BE2C (cell line): ENCODE results near the gene TRMT13.

Source experiments
- DNase-seq: peaks from one replicate; pipeline ENCODE4 v3.0.0-alpha.2; 2020
- H3K27me3 ChIP-seq: fragments of 250-450 bp; sonication (Bioruptor Pico); 2 replicates; pipeline ENCODE4 v1.5.1; 2020; ENCODE audit warnings: mild to moderate bottlenecking
- H3K36me3 ChIP-seq: fragments of 250-450 bp; sonication (Bioruptor Pico); 2 replicates; pipeline ENCODE4 v1.5.1; 2020; ENCODE audit warnings: mild to moderate bottlenecking
- H3K4me1 ChIP-seq: fragments of 250-450 bp; sonication (Bioruptor Pico); 2 replicates; pipeline ENCODE4 v1.5.1; 2020
- H3K4me3 ChIP-seq: 2 replicates; pipeline ENCODE4 v1.5.1; 2011; ENCODE audit warnings: low read depth, low read length
- H3K9me3 ChIP-seq: fragments of 250-450 bp; sonication (Bioruptor Pico); 2 replicates; pipeline ENCODE4 v1.5.1; 2020
- TF ChIP-seq, protein P1 (sequence below): IDR thresholded peaks from 2 replicates; pipeline ENCODE4 v1.5.1; 2012; ENCODE audit warnings: mild to moderate bottlenecking, low read depth, low read length

TRMT13 gene

DNA sequence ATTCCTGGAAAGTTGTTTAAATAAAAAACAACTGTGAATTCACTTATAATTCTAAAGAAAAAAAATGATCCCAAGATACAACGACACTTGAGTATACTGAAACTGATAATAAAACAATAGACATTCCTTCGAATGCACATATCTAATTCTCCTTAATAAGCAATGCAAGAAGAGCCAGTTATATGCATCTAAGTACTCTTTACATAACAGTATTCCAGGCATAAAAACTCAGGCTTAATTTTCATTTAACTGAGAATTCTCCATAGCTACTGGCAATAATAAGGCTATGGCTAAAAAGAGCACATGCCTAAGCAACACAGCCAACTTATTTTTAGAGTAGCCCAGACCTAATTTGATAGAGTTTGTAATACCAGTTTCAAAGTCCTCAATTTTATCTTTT, 31.4 kb upstream of the TRMT13 start:
- Histone ChIP-seq H3K36me3 (peaks cover 58% of the 10 kb centered on the region), H3K4me3 (no peak overlapping the region), H3K27me3 (no peaks in the 10 kb centered on the region), H3K9me3 (no peaks in the 10 kb centered on the region), H3K4me1 (no peaks in the 10 kb centered on the region)
- TF ChIP-seq, protein P1, sequence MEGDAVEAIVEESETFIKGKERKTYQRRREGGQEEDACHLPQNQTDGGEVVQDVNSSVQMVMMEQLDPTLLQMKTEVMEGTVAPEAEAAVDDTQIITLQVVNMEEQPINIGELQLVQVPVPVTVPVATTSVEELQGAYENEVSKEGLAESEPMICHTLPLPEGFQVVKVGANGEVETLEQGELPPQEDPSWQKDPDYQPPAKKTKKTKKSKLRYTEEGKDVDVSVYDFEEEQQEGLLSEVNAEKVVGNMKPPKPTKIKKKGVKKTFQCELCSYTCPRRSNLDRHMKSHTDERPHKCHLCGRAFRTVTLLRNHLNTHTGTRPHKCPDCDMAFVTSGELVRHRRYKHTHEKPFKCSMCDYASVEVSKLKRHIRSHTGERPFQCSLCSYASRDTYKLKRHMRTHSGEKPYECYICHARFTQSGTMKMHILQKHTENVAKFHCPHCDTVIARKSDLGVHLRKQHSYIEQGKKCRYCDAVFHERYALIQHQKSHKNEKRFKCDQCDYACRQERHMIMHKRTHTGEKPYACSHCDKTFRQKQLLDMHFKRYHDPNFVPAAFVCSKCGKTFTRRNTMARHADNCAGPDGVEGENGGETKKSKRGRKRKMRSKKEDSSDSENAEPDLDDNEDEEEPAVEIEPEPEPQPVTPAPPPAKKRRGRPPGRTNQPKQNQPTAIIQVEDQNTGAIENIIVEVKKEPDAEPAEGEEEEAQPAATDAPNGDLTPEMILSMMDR: no peak
- DNase-seq: no peak

DNA sequence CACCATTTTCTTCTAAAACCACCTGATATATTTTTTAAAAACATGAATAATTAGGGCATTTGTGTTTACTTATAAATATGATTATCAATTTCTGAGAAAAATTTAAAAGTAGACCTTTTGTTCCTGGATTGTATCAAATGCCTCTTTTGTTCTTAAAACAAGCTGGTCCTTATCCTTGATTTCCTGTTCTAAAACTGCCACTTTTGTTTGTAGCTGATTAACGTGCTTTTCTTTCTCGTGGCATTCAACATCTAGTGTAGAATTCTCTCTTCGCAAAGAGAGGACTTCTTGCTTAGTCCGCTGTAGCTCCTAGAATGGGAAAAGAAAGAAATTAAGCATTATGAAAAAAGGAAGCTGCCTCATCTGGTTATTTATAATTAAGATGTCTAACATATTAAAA, 25.3 kb upstream of the TRMT13 start:
- DNase-seq: no peak

DNA sequence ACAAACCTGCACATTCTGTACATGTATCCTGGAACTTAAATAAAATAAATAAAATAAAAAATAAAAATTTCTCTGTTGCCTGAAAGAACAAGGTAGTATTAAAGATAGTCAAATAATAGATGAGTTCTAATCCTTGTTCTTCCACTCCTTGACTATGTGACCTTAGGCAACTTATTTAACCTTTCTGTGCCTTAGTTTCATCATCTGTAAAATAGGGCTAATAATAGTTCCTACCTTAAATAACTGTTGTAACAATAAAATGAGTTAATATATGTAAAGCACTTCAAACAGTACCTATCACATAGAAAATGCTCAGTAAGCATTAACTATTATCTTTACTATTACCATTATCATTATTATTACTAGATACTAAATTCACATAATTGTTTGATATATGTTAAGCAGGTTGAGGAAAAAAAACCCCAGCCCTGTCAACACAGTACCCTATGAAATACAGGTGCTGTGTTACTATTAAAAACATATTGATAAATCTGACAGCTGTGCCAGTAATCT, 23.4 kb upstream of the TRMT13 start:
- peaks cover 25% of the 10 kb centered on the region for H3K36me3 ChIP-seq
- no peaks in the 10 kb centered on the region for H3K9me3 ChIP-seq
- no peaks in the 10 kb centered on the region for H3K4me1 ChIP-seq
- H3K27me3 ChIP-seq: no peaks in the 10 kb centered on the region
- TF ChIP-seq, protein P1: no peak
- H3K4me3 ChIP-seq: no peak overlapping the region
- no peak for DNase-seq

More for the DNA sequence above, 25.3 kb upstream of the TRMT13 start:
- H3K9me3 ChIP-seq: no peaks in the 10 kb centered on the region
- no peak overlapping the region for H3K4me3 ChIP-seq
- peaks cover 42% of the 10 kb centered on the region for H3K36me3 ChIP-seq
- H3K4me1 ChIP-seq: no peaks in the 10 kb centered on the region
- TF ChIP-seq, protein P1: no peak
- no peaks in the 10 kb centered on the region for H3K27me3 ChIP-seq

DNA sequence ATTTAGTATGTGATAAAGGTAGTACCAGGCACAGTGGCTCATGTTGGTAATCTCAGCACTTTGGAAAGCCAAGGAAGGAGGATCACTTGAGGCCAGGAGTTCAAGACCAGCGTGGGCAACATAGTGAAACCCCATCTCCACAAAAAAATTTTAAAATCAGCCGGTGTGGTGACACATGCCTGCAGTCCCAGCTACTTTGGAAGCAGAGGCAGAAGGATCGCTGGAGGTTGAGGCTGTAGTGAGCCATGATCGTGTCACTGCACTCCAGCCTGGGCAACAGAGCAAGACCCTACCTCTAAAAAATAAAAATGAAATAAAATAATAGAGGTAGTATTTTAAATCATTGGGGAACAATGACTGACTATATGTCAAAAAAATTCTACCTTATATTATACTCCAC, 17.4 kb upstream of the TRMT13 start:
- Histone ChIP-seq H3K4me3 (no peak overlapping the region), H3K9me3 (no peaks in the 10 kb centered on the region), H3K4me1 (no peaks in the 10 kb centered on the region), H3K36me3 (peaks cover 12% of the 10 kb centered on the region), H3K27me3 (no peaks in the 10 kb centered on the region)
- TF ChIP-seq, protein P1: no peak
- no peak for DNase-seq

DNA sequence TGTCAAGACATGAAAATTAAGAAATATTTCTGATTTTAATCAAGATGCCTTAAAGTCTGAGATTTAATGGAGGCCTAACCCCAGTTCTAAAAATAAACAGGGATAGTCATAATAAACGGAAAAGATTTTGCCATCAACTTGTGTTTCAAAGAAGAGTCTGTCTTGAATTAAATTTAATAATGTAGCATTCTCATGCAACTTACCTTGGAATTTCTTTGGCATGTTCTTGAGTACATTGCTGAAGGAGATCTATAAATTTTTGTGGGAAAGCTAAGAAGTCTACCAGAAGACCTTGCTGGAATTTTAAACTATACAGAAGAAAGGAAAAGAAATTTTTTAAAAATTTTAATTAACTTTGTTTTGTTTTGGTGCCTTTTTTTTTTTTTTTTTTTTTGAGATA, 10.8 kb upstream of the TRMT13 start:
- H3K36me3 ChIP-seq: peaks cover 12% of the 10 kb centered on the region
- TF ChIP-seq, protein P1: no peak
- H3K9me3 ChIP-seq: no peaks in the 10 kb centered on the region
- no peak for DNase-seq
- H3K27me3 ChIP-seq: no peaks in the 10 kb centered on the region
- H3K4me1 ChIP-seq: no peaks in the 10 kb centered on the region
- no peak overlapping the region for H3K4me3 ChIP-seq

DNA sequence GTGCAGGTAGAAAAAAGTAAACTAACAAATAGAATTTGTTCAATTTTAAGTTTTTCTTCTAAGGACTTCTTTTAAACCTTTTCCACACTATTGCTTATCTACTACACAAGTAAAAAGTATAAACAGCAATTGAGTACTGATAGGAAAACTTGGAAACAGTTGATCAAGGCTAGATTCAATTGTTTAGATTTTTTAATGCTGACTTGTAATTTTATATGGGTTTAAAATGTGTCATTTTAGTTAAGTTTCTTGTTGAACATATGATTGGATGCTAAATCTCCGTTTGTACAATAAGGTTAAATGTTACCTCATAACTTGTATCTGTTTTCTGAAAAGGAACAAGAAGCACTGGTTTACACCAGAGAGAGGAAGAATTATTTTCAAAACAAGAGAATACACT, 5.7 kb upstream of the TRMT13 start:
- DNase-seq: no peak
- Histone ChIP-seq H3K27me3 (no peaks in the 10 kb centered on the region), H3K4me3 (no peak overlapping the region), H3K9me3 (no peaks in the 10 kb centered on the region), H3K4me1 (no peaks in the 10 kb centered on the region; the same call in 1 of the 2 replicates), H3K36me3 (no peaks in the 10 kb centered on the region; the same call in 1 of the 2 replicates)
- TF ChIP-seq, protein P1: no peak
